Stimulated activated CD8-positive, alpha-beta memory T cell treated with anti-CD3 and anti-CD28 coated beads, Interleukin-7, amount 100 ng/mL, for 24 hours (primary cell): Measurements from ENCODE around the gene PWWP2A.

Source experiments
- DNase-seq: peaks from one replicate; pipeline ENCODE4 v3.0.0-alpha.2; 2020; ENCODE audit warnings: low read depth

The PWWP2A gene

DNA sequence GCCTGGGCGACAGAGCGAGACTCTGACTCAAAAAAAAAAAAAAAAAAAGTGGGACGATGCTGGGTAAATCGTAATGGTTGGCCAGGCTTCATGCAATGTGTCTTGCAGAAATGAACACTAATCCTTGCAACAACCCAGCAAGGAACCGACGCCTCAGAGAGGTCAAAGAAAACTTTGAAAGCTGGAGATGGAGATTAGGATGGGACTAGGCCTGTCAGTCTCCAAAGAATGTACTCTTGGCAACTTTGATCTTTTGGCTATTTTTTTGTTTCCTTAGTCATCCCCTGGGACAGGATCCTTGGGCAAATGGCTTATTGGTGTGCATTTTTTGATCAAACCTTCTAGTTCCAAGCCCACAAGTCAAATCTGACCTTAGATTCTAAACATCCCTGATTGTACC, 10.6 kb upstream of the PWWP2A start:
- DNase-seq = no peak

- no peak for DNase-seq
Observed at GRCh38 chr5:160128632-160129031, 9.4 kb upstream of the PWWP2A start.

DNA sequence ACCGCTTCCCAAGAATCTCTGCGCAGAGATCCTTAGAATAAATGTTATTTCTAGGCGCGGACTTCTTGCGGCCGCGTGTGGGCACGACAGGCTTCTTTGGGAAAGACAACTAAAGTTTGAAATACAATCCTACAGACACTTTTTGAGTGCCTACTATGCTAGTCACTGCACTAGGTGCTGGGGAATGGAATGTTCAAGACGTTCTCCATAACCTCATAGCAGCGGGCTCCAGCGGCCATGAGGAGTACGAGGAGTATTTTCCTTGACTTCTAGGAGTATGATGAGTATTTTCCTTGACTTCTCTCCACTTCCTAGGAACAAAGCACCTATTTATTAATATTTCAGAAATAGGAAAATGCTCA, 636 bp upstream of the PWWP2A start:
- DNase-seq = no peak

DNA sequence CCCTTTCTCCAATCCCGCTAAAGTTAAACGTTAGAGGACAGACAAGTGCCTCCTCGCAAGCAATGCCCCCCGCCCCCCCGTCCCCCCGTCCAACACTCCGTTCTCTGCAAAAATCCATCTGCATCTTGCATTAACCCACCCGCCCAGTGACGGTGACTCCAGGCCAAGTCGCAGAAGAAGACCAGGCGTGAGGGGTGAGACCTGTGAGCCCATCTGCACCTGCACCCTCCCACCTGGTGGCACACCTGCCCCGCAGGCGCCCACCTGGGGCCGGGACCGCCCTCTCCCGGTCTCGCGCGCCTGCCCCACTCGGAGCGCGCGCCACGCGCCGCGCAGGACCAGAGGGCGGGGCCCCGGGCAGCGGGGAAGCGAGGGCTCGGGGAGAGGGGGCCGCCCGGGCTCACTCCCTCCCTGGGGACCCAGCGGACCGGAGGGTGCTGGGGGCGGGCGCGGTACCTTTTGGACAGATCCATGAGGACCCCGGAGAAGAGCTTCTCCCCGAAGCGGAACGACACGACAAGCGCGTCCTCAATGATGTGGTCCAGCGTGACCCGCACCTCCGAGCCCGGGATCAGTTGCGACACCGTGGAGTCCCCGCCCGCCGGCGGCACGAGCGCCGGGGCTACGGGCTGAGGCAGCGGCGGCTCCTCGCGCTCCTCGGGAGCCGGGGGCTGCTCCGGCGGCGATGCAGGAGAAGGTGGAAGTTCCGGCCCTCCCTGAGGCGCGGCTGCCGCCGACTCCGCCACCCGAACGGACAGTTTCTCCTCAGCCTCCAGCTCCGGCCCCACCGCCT, 705 bp downstream of the PWWP2A start:
- peak; percentile 7 for DNase-seq

DNA sequence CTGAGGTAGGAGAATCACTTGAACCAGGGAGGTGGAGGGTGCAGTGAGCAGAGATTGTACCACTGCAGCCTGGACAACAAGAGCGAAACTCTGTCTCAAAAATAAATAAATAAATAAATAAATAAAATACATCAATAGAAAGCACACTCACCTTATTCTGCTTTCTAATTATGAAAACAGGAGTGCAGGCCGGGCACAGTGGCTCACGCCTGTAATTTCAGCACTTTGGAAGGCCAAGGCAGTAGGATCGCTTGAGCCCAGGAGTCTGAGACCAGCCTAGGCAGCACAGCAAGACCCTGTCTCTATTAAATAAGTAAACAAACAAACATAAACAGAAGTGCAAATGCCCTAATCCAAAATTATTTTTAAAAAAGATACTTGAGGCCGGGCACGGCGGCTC, 2.3 kb downstream of the PWWP2A start:
- DNase-seq = no peak

GRCh38 chr5:160108124-160108523, 11.1 kb downstream of the PWWP2A start:
- no peak for DNase-seq

- no peak for DNase-seq
Observed at GRCh38 chr5:160105686-160106360, 13.4 kb downstream of the PWWP2A start.

GRCh38 chr5:160097991-160098390, 21.3 kb downstream of the PWWP2A start:
- DNase-seq = no peak

DNA sequence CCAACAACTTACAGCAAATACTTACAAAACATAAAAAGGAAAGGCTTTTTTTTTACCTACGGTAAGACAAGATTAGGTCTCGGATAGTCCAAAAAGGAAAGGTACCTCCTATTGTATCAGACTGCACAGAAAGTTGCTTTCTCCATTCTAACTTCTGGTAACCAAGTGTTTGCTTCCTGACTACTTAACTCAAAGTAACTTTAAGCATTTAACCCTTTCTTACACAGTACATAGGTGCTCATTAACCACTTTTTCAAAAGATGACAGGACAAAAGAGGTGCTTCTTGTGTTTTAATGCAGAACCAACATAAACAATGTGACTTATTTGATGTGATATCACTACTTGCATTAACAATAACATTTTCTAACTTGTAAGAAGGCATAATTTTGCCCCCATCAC, 23.1 kb downstream of the PWWP2A start:
- DNase-seq = no peak

GRCh38 chr5:160092960-160093707, 26.1 kb downstream of the PWWP2A start:
- DNase-seq = no peak

GRCh38 chr5:160092514-160092913, 26.7 kb downstream of the PWWP2A start:
- DNase-seq = no peak

- DNase-seq = no peak
Observed at GRCh38 chr5:160090059-160090458, 29.2 kb downstream of the PWWP2A start.

DNA sequence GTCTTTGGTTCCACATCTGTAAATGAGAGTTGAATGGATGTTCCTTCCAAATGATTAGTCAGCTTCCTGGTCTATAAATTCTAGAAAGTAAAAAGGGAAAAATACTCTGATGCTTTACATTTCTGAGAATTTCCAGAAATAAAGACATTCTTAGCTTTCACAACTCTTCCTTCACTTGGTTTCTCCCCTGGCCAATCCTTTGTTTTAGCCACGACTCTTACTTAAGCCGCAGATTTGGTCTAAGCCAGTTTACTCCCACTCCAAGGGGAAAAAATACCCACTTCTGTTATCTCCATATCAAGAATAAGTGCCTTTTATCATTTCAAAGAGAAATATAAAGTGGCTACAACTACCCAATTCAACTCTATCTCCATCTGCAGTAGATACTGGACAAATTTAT, 29.7 kb downstream of the PWWP2A start:
- DNase-seq = no peak

DNA sequence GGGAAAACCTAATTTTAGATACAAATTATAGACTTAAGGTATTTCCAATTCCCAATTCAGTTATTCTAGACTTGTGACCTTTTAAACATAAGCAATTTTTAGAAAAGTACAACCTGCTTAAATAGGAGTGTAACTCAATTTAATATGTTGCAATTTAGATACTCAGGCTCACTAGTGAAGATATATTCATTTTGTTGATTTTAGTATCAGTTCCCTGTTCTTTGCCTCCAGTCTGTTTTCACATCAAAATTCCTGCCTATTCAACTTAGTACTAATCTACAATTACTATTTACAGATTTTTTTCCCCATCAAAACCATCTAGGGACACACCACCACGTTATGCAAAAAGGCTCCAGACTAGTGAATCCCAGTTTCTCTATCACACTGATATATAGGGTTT, 30.4 kb downstream of the PWWP2A start:
- no peak for DNase-seq

- DNase-seq = no peak
Observed at GRCh38 chr5:160087199-160087598, 32.1 kb downstream of the PWWP2A start.

GRCh38 chr5:160084144-160084543, 35.1 kb downstream of the PWWP2A start:
- DNase-seq = no peak

GRCh38 chr5:160083501-160083900, 35.7 kb downstream of the PWWP2A start:
- no peak for DNase-seq

GRCh38 chr5:160082614-160083500, 36.4 kb downstream of the PWWP2A start:
- DNase-seq = no peak

DNA sequence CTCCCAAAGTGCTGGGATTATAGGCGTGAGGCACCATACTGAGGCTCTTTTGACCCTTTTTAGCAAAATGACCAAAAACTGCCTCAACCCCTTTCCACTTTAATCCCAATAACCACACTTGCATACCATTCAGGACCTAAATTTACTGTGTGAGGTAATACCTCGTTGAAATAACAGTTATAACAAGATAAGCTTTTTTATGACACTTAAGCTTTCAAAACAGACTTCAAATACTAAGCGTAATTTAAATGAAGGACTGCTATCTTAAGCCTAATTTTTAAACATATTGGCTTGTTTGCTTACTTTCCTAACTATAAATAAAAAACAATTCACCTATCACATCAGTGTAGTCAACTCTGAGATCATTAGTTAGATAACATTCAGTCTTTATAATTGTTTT, 37.8 kb downstream of the PWWP2A start:
- DNase-seq = no peak

GRCh38 chr5:160079753-160080152, 39.5 kb downstream of the PWWP2A start:
- DNase-seq = no peak

DNA sequence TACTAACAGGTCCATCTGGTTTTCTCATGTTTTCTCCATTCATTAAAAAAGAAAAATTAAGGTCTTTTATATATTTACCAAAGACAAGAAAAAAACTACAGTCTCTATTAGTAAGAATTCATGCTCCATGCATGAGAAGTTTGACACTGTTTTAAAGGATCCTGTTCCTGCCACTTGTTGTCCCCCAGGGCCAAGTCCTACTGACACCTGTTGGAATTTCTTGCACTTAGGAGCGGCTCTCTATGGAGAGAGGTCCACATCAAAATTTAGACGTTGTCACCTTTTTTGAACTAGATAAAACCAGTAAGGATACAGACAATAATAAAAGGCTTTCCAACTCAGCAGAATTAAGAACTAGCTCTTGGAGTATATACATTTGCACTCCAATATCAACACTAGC, 42.3 kb downstream of the PWWP2A start:
- DNase-seq = no peak

GRCh38 chr5:160075073-160075472, 44.2 kb downstream of the PWWP2A start:
- DNase-seq = no peak
